ENCODE data around the gene GRM7. TPM values are rescaled to one million over a fixed set of nuclear protein-coding genes. Genes with fewer than 3 reads are reported as not detected.
A peak's percentile ranks its signal among the peaks of the same experiment; 100 is the strongest.

Gene GRM7
- total RNA-seq, 1 donor from 2014 or later, result 2.1 TPM

DNA sequence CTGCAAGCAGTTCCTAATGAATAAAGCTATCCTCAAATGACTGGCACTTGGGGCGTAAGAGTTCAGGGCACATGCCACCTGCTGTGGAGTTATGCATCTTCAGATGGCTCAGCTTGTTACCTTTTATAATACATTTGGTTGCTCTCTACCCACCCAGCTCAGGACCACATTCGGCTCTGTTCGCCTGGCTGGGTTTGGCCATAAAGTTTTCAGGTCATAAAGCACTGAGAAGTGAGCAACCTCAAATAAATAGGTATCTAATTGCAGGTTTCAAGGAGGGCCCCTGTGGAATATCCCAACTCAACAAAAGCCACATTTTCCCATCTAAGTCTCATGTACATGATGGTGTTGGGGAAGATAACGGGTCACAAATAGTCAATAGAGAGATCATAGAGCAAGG, 727.3 kb downstream of the GRM7 start:
- DNase-seq (ENCODE audit: low spot score) (no peak), ATAC-seq (no peak)
- intact Hi-C loops (cut with DNase I), result no loop called here

DNA sequence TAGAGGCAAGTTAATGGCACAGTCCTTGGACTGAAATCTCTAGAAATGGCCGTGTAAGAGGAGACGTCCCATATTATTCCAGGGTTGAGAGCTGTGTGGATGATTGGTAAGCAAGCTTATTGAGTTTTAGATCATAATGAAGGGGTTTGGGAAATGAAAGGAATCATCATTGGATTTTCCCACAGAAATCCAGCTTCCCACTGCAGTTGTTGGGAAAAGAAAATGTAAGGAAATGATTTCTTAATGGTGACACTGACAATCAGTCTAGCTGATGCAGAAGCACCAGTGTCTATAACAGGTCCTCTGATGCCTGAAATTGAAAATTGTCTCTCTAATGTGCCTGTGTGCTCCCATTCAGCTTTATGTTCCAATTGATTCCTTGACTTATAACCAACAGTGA, 728.6 kb downstream of the GRM7 start:
- DNase-seq (ENCODE audit: low spot score), result no peak
- intact Hi-C loops (cut with DNase I), result no loop called here
- ATAC-seq, result no peak

DNA sequence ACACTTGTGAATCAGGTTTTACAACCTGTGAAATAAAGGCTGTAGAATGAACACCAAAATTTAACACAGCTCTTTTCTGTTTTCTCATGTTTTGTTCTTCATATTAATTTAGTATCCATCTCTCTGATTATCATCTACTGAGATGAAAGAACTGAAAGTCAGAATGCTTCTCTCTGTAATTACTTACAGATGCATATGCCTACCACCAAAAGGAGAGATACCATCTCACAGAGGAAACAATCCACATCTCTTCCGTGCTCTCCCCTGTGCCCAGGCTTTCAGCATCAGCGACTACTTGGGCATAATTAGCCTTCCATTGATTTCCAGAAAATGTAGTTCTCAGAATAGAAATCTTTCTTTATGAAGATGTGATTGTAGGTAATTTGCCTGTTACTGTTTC, 741.4 kb downstream of the GRM7 start:
- intact Hi-C loops (cut with DNase I), result no loop called here
- DNase-seq (ENCODE audit: low spot score), result no peak
- ATAC-seq, result no peak

DNA sequence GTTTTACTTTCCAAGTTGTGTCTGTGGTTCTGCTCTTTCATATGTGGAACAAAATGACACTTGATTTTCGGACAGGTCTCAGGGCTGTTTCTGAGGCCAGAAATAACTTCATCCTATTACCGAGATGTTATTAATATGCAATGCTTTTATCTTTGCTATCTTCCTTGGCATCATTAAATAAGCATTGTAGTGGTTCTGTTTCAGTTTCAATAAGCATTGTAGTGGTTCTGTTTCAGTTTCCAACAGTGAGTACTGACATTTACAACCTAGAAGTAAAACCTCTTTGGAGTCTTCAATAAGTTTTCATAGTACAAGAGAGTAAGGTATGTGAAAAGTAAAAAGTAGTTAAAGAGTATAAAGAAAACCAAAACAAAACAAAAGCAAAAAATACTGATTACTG, 746.2 kb downstream of the GRM7 start:
- intact Hi-C loops (cut with DNase I), result no loop called here
- ATAC-seq (no peak), DNase-seq (ENCODE audit: low spot score) (no peak)

DNA sequence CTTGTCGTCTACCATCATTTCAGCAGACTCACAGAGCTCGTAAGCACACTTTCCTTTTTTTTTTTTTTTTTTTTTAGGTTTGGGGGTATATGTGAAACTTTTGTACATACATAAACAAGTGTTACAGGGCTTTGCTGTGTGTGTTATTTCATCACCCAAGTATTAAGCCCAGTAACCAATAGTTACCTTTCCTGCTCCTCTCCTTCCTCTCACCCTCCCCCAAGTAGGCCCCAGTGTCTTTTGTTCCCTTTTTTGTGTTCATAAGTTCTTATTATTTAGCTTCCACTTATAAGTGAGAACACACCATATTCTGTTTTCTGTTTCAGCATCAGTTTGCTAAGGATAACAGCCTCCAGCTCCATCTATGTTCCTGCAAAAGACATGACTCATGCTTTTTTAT, 746.8 kb downstream of the GRM7 start:
- DNase-seq (ENCODE audit: low spot score) (no peak), ATAC-seq (no peak)
- intact Hi-C loops (cut with DNase I), result no loop called here

DNA sequence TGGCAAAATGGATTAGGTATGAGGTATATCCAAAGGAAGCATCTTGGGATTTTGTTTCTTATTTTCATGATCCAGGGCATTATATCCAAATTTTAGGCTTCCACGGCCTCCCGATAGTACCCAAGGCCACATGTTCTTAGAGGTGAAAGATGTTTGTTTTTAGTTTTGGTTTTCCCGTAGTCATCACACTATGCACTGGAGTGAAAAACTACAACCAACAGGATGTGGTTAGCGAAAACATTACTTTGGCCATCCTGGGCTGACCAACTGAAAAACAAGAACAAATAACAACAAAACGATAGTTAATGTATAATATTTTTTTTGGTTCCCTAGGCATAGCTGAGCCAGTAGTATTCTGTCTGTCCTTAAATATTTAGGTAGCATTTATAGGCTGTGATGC, 749.7 kb downstream of the GRM7 start:
- intact Hi-C loops (cut with DNase I), result no loop called here

DNA sequence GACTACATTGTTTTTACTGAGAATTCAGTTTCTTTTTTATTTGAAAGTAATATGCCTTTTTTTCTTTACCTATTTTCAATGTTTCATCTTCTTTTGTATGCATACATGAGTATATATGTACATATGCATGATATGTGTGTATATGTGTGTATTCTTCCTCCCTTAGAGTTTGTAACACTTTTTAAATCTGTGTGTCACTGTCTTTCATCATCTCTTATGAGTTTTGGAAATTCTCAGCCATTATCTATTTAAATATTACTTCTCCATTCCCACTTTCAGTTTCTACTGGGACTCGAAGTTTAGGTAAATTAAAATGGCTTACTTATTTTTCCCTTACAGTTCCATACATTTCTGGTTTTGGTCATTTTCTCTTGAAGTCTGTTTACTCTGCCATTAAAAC, 754.1 kb downstream of the GRM7 start:
- DNase-seq (ENCODE audit: low spot score) (no peak), ATAC-seq (no peak)
- intact Hi-C loops (cut with DNase I), result no loop called here

More for the DNA sequence above, 749.7 kb downstream of the GRM7 start:
- ATAC-seq (no peak), DNase-seq (ENCODE audit: low spot score) (no peak)

DNA sequence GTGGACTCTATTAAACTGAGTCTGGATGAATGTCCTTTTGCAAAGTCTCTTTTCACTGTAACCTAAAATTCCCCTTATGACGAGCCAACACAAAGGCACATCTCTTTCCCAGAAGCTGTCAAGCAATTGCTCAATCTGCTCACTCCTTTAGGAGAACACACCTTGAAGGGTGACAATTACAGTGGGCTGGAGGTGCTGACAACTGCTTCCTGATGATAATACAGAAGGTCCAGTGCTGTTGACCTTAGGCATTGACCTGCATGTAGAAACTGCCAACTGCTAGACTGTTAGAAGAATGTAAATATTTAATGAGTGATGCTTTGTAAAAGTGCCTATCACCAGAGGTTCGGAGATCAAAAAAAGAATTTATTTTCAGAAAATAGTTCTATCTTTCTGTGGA, 757.7 kb downstream of the GRM7 start:
- no peak for DNase-seq (ENCODE audit: low spot score)
- ATAC-seq, result no peak
- intact Hi-C loops (cut with DNase I), result no loop called here

DNA sequence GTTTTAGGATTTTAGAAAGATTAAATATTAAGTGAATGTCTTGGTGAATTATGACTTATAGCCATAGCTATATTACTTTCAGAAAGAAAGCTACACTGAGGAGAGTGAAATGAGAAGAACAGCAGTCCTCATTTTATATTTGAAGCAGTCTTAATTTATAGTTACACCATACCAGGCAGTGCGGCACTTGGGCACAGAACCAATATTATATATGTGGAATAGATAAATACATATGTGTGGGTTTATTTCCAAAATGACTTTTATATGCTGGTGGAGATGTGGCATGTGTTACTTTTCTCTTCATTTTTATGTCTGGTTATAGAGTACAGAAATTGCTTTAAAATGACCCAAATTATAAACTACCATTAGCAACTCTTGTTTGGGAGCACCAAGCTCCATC, 759.5 kb downstream of the GRM7 start:
- DNase-seq (ENCODE audit: low spot score), result no peak
- intact Hi-C loops (cut with DNase I), result no loop called here
- no peak for ATAC-seq

DNA sequence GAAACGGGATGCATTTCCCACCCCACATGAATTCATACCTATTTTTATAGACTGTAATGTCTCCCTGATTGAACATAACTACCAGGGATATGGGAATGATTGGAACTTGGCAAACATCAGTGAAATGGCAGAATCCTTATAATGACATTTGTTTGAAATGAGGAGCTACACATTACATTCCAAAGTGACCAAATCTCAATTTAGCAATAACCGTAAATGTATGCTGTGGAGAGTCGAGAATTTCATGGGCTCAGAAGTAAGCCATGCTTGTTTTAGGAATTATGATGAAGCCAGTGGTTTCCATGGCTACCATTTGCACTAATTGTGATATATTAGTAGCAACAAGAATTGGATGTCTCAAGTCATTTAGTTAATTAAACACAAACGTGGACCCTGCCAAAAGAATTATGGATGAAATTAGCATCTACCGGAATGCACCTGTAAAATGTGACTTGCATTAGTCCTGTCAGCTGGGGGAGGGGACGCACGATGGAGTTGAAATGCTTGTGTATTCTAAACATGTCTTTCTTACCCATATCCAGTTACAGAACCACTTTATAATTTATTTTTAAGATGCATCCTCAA, 760.2 kb downstream of the GRM7 start:
- DNase-seq (ENCODE audit: low spot score) (no peak), ATAC-seq (no peak)
- intact Hi-C loops (cut with DNase I), result no loop called here

DNA sequence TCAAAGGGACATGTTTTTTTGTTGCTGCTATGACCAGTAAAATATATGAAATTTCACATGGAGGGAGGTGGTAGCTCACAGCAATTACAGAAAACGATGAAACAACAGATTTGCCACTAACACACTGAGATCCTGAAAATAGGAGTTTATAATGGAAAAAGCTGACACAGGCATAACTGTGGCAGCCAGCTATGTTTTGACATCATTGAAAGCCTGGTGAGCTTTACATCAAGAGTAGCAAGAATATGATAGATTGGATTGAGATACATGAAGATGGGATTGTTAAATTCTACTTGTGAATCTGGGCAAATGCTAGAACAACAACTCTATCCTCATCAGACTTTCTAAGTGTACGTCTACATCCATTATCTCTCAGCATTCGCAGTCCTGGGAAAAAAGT, 760.7 kb downstream of the GRM7 start:
- ATAC-seq, result no peak
- intact Hi-C loops (cut with DNase I), result no loop called here
- no peak for DNase-seq (ENCODE audit: low spot score)

DNA sequence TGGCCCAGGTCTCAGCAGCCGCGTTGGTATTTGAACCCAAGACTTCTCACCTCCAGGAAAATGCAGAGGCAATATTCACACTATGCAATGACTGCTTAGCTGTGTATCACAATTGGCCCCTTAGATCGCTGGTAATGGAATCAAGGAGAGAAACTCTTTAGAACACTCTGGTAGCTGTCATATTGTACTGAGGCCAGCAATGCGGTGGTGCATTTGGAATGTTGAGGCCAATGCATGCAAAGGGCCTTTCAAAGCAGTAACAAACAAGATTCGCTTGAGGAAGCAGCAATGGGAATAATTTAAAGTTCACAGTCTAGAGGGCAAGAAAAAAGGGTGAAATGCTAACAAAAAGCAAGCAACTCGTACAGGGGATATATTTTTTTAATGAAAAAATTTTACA, 764.1 kb downstream of the GRM7 start:
- ATAC-seq (no peak), DNase-seq (ENCODE audit: low spot score) (no peak)
- intact Hi-C loops (cut with DNase I), result no loop called here

DNA sequence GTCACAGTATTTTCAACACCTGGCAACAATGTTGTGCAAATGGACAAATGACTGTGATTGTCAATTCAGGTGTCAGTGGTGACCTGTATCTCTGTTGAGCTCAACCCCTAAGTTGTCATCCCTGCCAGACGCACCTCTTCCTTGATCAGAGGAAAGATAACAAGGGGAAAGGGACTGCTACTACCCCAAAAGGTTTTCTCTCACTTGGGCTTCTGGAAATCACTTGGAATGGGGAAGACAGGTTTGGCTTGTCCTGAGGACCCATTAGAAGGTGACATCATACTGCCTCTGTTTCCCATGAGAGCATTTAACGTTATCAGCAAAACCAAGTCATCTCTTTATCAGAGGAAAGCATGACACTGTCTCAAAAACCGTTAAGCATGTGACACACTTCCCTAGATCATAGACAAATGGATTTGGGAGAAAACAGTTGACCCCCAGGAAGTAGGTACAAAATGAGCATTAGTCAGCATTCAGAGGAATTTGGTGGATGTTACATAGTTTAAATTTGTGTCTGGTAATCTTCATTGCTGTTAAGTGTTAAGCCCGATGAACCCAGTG, 769.5 kb downstream of the GRM7 start:
- no peak for DNase-seq (ENCODE audit: low spot score)
- intact Hi-C loops (cut with DNase I), result no loop called here
- no peak for ATAC-seq

DNA sequence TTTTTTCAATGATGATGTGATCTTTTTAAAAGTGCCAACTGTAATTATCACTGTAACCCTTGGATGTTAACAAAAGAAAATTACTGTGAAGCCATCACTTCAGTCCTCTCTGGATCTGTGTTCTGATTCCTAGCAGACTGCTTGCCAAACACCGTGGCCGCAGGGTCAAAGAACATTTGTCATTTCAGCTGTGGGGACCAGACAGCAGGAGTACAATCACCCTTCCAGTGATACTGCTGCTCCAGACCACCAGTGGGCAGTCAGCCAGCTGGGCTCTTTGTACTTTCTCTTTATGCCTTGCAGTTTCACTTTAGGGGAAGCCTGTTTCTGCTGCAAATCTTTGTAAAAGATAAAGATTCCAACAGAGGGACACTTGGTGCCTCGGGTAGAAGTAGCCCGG, 770.0 kb downstream of the GRM7 start:
- DNase-seq (ENCODE audit: low spot score) (peak; percentile 59), ATAC-seq (peak; percentile 48)
- intact Hi-C loops (cut with DNase I), result no loop called here

DNA sequence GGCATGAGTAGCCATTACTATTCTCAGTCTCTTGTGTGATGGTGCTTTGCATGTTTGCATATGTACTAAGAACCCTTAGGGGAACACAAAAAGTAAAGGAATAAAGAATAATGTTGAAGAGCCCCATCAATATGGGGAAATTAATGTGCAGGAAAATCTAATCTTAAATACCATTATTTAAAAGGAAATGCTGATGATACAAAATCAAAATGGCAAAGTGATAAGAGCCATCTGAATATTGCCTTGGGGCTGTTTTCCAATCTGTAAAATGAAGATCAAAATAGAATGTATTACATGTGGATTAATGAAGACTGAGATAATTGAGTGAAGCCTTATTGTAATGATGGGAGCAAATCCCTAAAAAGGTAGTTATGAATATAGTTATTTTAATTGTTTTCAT, 771.4 kb downstream of the GRM7 start:
- ATAC-seq, result no peak

DNA sequence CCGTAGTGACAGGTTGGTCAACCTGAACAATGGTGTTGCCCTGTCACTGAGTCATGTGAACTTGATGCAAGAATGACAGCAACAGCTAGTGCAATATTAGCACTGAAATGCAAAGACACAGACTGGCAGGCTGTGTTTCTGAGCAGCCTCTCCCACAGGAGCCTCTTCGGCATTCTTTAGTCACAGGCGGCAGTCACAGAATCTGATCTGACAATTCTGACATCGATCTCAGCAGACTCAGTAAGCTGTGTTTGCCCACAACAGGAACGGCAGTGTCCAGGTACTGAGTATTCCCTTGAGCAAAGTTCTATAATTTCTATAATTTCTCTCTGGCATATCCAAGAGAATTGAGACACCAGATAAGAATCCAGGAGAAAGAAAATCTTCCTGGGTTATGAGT, 776.8 kb downstream of the GRM7 start:
- DNase-seq (ENCODE audit: low spot score), result no peak
- ATAC-seq, result no peak
- intact Hi-C loops (cut with DNase I), result no loop called here

More for the DNA sequence above, 771.4 kb downstream of the GRM7 start:
- no peak for DNase-seq (ENCODE audit: low spot score)
- intact Hi-C loops (cut with DNase I), result no loop called here

DNA sequence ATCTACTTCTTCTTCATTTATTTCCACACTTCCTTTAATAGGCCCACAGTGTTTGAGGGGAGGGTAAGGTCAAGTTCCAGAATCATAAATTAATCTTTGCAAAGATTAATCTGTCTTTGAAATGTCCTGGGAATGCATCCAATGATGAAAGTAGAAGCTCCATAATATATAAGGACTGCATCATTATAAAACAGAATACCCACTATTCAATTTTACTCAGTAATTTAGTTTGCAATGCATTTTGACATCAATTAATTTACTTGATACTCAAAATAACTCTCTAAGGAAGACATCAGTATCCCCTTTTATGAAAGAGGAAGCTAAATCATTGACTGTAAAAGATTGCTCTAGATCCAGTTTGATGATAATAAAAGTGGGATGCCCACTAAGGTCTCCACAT, 777.2 kb downstream of the GRM7 start:
- DNase-seq (ENCODE audit: low spot score), result no peak
- no peak for ATAC-seq
- intact Hi-C loops (cut with DNase I), result no loop called here

DNA sequence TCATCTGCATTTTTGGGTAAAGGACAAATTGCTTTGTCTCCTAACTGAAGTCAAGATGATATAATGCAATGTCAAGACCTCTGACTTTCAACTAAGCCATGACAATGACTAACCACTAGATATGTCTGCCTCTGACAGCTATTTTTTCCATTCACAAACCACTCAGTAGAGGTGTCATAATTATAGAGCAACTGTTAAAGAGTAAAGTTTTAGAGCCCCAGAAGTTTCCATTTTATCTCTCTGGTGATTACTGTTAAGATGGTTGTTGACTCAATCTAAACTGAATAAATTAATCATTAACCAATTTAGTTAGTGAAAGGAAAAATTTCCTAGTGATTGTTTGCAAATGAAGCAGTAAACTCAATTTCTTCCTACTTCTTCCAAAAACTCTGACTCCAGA, 779.9 kb downstream of the GRM7 start:
- ATAC-seq (no peak), DNase-seq (ENCODE audit: low spot score) (no peak)
- intact Hi-C loops (cut with DNase I), result loop anchor here (10.0 kb wide), 1 partner anchor 1276 kb away; no protein-coding TSS in a partner anchor

DNA sequence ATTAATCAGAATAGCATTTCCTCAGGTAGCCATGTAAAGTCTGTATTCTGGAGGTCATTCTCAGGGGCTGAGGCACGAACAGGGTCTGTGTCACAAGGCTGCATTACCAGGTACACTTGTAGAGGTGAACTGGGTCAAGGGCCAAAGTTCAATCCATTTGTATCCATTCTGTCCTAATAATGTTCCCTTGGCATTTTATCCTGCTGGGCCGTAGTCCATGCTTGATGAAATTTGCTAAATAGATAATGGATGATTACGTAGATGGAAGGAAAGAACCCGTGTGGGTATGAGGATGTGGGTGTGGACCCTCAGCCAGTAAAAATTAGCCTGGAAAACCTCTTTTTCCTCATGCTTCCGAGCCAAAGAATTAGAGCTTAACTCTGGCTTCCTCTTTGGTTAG, 785.9 kb downstream of the GRM7 start:
- ATAC-seq (no peak), DNase-seq (ENCODE audit: low spot score) (no peak)
- intact Hi-C loops (cut with DNase I), result loop anchor here (10.0 kb wide), 1 partner anchor 1282 kb away; no protein-coding TSS in a partner anchor

DNA sequence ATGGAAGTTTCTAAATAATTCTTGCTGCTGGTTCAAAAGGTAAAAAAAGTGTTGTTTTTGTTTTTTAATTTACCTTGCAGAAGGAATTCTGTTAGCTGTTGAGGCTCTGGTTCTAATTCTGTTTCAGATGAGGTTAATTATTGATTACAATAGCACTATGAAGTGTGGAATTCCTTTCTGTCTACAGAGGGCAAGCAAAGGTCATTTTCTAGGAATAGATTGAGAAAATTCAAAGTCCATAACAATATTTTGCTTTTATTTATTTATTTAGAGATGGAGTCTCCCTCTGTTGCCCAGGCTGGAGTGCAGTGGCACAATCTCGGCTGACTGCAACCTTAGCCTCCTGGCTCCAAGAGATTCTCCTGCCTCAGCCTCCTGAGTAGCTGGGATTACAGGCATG, 789.6 kb downstream of the GRM7 start:
- DNase-seq (ENCODE audit: low spot score) (no peak), ATAC-seq (no peak)
- intact Hi-C loops (cut with DNase I), result no loop called here

DNA sequence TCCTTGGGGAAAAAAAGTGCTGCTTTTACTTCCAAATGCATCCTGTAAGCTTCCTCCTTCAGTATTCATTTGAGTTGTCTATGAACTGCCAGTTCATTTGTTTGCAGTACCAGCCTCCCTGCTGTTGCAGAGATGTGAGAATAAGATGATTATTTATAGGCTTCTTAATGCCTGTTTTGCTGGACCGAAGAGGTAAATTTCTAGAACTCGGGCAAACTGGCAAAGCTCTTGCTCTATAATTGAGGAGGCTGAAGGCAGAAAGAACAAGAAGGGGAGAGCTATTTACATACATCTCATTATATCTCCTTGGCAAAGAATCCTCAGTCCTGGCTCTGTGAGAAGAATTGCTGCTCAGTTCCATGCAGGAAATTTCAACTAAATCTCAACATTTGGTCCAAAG, 790.4 kb downstream of the GRM7 start:
- intact Hi-C loops (cut with DNase I), result no loop called here
- no peak for ATAC-seq

More for the DNA sequence above, 790.4 kb downstream of the GRM7 start:
- no peak for DNase-seq (ENCODE audit: low spot score)

Measured in sciatic nerve (tissue), 2 donors.